Putamen (tissue), 1 donor: Measurements from ENCODE around the gene METTL5.
"Not testable (repeated sequence)": the region's sequence is repeated elsewhere in the genome, so short reads cannot be mapped to it uniquely, and the experiment has no call there.

Experiments
- DNase-seq: peaks from one replicate; pipeline ENCODE4 v3.0.0-alpha.2; 2016; ENCODE audit warnings: low spot score

METTL5 gene

DNA sequence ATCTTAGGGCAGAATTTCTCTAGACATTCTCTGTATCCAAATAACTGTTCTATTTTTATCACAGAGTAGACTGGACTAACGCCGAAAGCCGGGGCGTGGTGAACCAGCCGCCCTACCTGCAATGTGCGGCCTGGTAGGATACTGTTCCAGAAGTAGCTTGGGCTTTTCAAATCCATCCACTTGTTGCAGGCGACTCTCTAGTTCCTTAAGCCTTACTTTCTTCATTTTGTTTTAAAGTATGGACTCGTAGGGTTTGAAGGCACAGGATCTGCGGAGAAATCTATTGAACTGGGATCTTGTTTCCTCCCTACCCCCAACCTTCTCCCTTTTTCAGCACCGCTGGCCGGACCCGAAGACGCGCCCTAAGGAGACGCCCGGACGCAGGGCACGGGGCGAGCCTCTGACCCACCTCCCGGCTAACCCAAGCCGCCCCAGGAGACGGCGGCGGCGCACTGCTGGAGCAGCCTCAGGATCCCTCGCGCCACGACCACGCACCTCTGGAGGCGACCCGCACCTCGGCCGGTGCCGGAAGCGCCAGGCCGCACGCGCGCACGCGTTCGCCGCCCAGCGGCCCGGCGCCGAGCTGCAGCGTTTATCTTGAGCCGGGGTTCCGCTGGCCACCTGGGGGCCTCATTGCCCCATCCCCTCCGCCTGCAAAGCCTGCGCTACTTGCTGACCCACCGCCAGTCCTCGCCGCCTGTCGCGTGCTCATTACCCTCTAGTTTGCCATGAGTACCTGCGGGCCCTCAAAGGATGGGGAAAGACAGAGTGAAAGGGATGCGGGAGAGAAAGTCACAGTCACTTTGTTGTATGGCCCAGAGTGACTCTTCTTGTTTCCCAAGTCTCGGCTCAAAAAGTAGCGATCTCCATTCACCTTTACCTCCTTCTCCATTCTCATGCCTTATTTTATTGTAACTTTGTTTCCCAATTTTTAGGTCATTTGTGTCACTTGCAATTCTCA lies at the start of gene METTL5:
TSS of gene METTL5 (minus strand) at position 533 of the 961 bp plus-strand sequence. CDS start at position 225, 308 bp downstream.
- DNase-seq = peak; percentile 84

GRCh38 chr2:169871994-169872393 lies 47.3 kb upstream of the METTL5 start:
- DNase-seq = no peak

DNA sequence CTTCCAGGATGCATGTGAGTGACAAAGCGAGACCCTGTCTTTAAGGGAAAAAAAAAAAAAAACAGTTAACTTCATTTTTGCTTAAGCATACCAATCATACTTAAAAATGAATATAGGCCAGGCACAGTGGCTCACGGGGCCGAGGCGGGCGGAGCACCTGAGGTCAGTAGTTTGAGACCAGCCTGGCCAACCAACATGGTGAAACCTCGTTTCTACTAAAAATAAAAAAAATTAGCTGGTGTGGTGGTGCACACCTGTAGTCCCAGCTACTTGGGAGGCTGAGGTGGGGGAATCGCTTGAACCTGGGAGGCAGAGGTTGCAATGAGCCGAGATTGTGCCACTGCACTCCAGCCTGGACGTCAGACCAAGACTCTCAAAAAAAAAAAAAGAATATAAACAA lies 46.7 kb upstream of the METTL5 start:
- DNase-seq = not testable (repeated sequence)

DNA sequence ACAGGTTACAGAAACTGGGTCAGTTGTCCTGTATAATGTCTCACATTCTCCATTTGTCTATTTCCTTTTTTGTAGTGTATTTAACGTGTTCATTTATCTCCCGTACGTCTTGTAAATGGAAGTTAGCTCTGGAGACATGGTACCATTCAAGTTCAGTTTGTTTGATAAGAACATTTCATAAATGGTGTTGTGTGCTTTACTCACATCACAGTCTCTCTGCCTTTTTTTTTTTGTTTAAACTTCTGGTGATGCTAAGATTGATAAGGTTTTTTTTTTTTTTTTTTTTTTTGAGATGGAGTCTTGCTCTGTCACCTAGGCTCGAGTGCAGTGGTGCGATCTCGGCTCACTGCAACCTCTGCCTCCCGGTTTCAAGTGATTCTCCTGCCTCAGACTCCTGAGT lies 44.2 kb upstream of the METTL5 start:
- DNase-seq = no peak

- no peak for DNase-seq
Measured at GRCh38 chr2:169867579-169867978, 42.9 kb upstream of the METTL5 start.

- not testable (repeated sequence) for DNase-seq
Measured at GRCh38 chr2:169866230-169866629, 41.5 kb upstream of the METTL5 start.

DNA sequence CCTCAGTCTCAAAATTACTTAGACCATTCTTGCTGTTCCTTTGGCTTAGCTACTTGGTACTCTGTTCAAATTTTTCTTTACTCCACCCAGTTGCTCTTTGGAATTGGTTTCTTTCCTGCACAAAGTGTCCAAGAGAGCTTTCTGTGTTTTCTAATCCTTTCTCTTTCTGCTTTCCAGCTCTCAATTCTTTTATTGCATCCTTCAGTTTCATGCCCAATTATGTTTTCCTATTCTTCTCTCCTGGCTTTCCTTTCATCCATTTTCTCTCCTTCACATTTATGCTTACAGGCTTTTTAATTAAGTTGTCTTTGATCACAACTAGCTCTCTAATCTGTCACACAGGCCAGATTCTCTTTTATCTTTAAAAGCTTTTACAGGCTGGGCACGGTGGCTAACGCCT lies 40.8 kb upstream of the METTL5 start:
- DNase-seq = no peak

DNA sequence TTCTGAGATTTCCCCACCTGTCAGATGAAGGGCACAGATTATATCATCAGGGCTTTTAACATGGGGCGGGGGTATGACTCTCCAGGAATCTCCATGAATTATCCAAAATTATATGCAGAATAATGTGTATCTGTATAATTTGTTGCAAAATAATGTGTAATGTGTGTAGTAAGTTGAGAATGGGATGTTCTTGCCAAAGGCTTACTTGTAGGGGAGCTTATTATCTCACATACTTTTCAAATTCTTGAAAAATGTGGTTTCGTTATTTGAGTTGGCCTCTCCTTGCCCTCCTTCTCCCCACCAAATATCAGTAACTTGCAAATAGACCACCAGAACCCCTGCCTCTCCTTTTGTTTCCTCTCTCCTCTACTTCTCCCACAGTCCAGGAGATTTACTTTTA lies 38.1 kb upstream of the METTL5 start:
- no peak for DNase-seq

DNA sequence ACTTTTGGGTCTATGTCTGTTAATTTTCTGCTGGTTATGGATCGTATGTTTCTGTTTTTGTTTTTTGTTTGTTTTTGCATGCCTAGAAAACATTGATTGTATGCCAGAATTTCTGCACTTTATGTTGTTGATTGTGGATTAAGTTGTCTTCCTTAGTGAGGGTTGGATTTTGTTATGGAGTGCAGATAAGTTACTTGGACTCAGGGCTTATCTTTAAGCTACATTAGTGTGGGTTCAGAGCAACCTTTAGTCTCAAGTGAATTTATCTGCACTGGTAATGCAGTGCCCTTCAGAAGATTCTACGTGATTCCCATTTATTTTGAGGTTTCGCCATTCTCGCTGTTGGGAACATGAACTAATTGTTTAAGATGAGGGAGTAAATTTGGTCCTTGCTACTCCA lies 35.4 kb upstream of the METTL5 start:
- no peak for DNase-seq

GRCh38 chr2:169859423-169859822 lies 34.7 kb upstream of the METTL5 start:
- DNase-seq = no peak

DNA sequence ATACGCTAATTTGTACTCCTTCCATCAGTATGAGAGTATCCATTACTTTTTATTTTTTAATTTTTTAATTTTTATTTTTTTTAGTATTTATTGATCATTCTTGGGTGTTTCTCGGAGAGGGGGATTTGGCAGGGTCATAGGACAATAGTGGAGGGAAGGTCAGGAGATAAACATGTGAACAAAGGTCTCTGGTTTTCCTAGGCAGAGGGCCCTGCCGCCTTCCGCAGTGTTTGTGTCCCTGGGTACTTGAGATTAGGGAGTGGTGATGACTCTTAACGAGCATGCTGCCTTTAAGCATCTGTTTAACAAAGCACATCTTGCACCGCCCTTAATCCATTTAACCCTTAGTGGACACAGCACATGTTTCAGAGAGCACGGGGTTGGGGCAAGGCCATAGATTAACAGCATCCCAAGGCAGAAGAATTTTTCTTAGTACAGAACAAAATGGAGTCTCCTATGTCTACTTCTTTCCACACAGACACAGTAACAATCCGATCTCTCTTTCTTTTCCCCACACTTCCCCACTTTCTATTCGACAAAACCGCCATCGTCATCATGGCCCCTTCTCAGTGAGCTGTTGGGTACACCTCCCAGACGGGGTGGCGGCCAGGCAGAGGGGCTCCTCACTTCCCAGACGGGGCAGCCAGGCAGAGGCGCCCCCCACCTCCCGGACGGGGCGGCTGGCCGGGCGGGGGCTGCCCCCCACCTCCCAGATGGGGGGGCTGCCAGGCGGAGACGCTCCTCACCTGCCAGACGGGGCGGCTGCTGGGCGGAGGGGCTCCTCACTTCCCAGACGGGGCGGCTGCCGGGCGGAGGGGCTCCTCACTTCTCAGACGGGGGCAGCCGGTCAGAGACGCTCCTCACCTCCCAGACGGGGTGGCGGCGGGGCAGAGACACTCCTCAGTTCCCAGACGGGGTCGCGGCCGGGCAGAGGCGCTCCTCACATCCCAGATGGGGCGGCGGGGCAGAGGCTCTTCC lies 30.9 kb upstream of the METTL5 start:
- not testable (repeated sequence) for DNase-seq

DNA sequence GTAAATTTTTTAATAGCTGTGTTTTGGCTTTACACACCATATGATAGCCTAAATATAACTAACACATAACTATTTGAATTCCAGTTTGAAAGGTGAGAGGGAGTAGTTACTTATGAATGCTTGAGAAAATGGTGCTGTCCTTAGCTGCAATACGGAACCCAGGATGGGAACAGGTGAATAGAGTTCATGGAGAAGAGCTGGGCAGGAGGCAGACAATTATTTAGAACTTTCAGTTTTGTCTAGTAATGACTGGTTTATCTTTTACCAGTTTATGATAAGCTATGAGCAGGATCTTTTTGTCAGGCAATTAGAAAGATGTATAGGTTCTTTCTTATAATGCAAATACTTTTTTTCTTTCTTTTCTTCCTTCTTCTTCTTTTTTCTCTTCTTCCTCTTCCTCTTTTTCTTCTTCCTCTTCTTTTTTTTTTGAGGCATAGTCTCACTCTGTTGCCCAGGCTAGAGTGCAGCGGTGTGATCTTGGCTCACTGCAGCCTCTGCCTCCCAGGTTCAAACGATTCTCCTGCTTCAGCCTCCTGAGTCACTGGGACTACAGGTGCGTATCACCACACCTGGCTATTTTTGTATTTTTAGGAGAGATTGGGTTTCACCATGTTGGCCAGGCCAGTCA lies 28.4 kb upstream of the METTL5 start:
- no peak for DNase-seq

DNA sequence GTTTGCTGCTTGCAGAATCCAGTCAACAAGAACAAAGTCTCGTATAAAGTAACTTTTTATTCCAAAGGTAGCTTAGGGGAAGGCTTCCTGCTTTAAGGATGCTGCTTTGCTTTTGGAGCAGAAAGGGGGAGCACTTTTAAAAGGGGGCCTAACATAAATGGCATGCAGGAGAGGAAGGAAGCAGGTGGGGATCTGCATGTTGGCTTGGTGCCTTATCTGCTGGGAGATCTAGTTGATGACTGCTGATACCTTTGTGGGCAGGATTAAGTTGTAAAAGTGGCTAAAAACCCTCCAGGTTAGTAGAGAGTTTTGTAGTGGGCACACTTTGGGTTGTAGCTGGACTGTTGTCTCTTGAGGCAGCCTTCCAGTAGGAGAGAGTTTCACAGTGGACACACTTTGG lies 25.0 kb upstream of the METTL5 start:
- no peak for DNase-seq

GRCh38 chr2:169848959-169849693 lies 24.4 kb upstream of the METTL5 start:
- peak; percentile 50 for DNase-seq

DNA sequence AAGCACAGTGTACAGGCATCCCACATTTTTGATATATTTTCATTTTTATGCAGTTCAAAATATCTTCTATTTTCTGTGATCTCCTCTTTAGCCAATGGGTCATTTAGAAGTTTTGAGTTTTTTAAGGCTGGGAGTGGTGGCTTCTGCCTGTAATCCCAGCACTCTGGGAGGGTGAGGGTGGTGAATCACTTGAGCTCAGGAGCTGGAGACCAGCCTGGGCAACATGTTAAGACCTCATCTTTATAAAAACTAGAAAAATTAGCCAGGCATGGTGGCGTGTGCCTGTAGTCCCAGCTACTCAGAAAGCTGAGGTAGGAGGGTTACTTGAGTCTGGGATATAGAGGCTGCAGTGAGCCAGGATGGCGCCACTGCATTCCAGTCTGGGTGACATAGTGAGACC lies 20.3 kb upstream of the METTL5 start:
- DNase-seq = no peak

DNA sequence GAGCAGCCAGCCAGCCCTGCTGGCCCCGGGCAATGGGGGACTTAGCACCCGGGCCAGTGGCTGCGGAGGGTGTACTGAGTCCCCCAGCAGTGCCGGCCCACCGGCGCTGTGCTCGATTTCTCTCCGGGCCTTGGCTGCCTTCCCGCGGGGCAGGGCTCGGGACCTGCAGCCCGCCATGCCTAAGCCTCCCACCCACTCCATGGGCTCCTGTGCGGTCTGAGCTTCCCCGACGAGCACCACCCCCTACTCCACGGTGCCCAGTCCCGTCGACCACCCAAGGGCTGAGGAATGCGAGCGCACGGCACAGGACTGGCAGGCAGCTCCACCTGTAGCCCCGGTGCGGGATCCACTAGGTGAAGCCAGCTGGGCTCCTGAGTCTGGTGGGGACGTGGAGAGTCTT lies 16.9 kb upstream of the METTL5 start:
- DNase-seq = not testable (repeated sequence)

GRCh38 chr2:169840747-169841142 lies 16.0 kb upstream of the METTL5 start:
- DNase-seq = no peak

DNA sequence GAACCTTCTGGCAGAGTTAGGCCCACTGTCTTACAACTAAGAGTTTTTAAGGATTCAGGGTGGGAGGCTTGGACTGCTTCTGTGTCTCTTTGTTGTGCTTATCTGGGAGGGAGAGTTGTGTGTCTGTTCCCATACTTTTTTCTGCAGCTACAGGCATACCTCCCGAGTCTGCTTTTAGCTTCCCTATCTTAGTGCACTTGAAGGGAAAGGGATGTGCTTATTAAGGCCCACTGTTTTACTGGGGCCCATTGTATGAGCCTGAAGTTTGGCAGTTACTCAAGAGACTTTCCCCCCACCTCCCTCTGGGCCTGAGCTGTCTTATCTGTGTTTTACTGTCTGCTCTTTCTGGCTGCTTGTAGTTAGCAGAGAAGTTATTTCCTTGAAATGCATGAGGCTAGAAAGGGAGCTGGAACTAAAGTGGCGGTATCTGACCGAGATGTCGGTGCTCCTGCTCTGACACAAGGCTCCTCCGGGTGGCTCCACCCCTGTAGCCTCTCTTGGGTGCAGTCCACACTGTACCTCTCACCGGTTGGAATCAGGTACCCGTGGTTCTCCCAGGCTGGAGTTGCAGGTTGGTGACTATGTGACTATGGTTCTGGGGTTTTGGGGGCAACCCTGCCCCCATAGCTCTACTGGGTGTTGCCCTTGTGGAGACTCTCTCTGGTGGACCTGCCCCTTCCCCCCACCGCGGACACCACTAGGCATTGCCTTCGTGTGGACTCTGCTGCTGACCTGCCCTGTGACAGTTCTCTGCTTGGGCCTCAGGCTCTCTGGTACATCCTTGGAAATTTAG lies 15.4 kb upstream of the METTL5 start:
- DNase-seq = no peak

DNA sequence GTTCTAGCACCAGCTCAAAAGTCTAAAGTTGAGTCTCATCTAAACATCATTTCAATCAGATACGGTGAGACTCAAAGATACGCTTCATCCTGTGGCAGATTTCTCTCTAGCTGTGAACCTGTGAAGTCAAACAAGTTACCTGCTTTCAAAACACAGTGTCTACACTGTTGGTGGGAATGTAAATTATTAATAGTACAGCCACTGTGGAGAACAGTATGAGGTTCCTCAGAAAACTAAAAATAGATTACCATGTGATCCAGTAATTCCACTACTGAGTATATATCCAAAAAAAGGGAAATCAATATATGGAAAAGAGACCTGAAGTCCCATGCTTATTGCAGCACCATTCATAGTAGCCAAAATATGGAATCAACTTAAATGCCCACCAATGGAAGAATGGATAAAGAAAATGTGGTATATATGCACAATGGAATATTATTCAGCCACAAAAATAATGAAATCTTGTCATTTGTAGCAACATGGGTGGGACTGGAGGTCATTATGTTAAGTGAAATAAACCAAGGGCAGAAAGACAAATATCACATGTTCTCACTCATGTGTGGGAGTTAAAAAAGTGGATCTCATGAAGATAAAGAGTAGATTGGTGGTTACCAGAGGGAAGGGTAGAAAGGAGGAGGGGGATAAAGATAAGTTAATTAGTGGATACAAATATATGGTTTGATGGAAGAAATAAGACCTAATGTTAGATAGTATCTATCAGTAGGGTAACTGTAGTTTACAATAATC lies 14.2 kb upstream of the METTL5 start:
- no peak for DNase-seq

GRCh38 chr2:169834401-169834800 lies 9.7 kb upstream of the METTL5 start:
- no peak for DNase-seq
